NCI-H1436 treated with DMSO at 0.1 percent for 48 hours (cell line): ENCODE results near the gene CHAMP1.
A peak's percentile ranks its signal among the peaks of the same experiment; 100 is the strongest.

Source experiments
- DNase-seq: peaks from one replicate; lab custom pipeline; 2025; lab: John Stamatoyannopoulos, UW

CHAMP1 gene

GRCh38 chr13:114314074-114314912 is at the start of gene CHAMP1:
Gene CHAMP1, plus strand, starts transcription at chr13:114314503. Its CDS starts 9,340 bp downstream, at chr13:114323843.
- peak; percentile 64 for DNase-seq

DNA sequence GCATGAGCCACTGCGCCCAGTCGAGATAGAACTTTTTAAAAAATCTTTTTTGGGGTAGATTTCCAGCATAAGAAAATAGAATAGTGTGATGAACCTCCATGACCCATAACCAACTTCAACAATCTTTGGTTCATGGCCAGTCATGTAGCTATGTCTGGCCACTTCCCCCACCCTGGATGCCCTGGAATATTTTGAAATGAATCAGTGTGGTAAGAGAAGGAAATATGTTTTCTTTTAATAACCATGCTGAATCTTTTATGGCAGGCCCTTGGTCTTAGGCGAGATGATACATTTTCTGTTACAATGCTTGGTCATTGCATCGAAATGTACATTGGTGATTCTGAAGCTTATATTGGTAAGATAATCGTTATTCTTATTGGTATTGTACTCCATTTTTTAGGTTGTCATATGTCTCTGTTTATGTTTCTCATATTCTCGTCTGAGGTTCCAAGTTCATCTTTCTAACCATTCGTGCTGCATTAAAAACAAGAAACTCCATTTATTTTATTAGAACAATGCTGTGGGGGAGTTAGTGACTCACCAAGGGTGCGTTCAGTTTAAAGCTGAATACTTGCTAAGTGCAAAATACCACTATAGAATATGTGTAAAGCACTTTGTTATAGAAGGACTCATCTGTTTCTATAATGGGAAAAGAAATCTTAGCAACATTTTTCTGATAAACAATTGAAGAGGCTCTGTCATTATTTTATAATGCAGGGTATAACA is 49.3 kb upstream of the CHAMP1 start:
- no peak for DNase-seq

DNA sequence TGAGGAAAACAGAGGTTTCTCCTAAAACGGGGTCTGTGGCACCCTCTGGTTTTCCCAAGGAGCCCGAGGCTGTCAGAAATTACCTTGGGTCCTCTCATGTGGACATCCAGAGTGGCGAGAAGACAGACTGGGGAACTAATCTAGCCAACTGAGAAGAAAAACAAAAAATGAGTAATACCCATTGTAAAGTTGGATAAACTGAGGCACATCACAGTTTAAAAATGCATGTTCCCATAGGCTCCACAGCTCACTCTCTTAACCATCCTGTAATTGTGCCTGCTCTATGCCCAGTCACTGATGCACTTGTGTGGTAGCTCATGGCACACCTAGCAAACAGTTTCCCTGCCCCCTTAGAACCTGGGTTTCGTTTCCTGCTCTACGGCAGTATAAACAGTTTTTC is 48.1 kb upstream of the CHAMP1 start:
- no peak for DNase-seq

GRCh38 chr13:114268344-114269280 is 45.7 kb upstream of the CHAMP1 start:
- DNase-seq: peak; percentile 57

DNA sequence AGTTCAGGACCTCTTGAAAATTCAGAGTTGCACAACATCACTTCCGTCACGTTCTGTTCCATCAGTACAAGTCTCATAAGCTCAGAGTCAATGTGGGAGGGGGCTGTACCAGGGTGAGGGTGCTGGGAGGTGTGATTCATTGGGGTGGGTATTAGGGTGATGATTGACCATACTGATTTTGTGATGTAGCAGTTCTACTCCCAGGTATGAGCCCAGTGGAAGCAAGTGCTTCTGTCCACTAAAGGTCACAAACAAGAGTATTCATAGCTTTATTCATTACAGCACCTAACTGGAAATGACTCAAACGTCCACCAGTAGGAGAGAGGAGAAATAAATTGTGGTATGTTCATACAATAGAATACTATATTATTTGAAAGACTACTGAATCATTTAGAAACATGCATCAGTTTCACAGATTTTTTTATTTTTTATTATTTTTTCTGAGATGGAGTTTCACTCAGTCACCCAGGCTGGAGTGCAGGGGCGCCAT is 45.0 kb upstream of the CHAMP1 start:
- no peak for DNase-seq

DNA sequence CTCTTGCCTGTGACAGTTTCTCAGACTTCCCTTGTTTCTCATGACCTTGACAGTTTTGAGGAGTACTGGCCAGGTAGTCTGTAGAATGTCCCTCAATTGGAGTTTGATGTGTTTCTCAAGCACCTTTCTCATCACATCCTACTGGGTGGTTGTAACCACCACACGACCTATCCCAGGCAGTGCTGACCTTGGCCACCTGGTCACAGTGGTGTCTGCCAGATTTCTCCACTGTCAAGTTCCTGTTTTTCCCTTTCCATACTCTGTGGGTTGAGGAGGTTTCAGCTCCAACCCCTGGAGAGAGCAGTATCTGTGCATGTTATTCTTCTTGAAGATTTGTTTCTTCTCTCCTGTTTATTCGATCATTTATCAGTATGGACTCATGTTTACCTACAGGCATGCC is 41.3 kb upstream of the CHAMP1 start:
- no peak for DNase-seq

- DNase-seq: no peak
Observed at GRCh38 chr13:114275304-114275703, 39.0 kb upstream of the CHAMP1 start.

DNA sequence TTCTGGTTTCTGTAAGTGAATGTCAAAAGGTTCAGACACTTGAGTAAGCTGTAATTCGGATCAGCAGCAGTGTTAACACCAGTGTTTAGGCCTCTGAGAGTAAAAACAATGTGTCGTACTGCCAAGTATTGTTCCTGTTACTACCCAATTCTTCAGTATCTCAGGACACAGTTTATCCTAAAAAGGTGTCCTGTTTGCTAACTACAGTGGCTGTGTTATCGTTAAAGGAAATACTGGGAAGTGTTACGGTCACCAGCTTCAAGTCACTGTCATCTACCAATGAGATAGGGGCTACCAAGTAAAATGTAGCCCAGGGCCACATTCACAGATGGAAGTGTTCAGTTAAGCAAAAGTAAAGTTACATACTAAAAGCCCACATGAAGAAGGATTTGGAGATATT is 35.2 kb upstream of the CHAMP1 start:
- no peak for DNase-seq

DNA sequence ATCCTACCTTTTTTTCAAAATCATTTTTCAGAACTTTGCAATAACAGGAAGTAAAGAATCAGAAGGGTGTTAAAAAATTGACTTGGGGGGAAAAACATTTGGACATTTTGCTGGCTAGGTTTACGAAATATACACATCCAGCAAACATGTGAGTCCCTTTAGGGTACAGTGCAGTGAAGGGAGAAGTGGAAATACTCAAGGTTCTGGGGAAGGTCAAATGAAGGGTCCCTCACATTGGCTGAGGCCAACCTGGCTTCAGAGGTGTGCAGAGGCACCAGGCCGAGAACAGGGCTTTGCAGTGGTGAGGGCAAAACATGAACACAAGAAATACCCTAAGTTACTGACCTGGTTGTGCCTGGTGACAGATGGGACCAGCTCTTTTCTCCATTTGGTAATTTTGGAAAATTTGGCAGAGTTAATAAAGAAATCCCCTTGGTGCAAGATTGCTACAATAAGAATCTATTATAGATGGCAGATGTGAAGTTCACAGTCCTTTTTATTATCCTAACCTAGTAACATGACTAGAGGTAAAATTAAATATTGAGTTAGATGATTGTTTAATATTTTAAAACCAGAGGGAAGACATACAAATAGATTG is 34.4 kb upstream of the CHAMP1 start:
- DNase-seq: no peak

- DNase-seq: peak; percentile 15
Observed at GRCh38 chr13:114281351-114282040, 32.8 kb upstream of the CHAMP1 start, which contains the start of gene UPF3A. Gene UPF3A, plus strand, starts transcription at chr13:114281601. Its CDS starts 39 bp downstream, at chr13:114281640.

- no peak for DNase-seq
Observed at GRCh38 chr13:114282041-114282670, 32.1 kb upstream of the CHAMP1 start.

DNA sequence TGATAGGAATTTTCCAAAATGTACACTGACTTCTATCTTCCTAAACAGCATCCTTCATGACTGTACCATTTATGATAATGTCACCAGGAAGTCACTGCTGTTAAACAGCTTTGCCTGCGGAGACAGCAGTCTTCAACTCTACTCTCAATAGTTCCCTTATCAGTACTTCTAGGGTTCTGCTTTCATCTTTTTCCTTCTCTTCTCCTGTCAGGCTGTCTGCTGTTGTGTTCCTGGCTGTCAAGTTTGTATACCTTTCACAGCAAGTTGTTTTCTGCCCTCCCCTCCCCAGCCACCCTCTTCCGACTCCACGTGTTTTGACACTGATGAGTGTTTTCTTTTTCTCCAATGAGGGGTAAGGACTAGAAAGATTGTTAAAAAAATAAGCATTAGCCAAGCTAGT is 30.7 kb upstream of the CHAMP1 start:
- DNase-seq: no peak

DNA sequence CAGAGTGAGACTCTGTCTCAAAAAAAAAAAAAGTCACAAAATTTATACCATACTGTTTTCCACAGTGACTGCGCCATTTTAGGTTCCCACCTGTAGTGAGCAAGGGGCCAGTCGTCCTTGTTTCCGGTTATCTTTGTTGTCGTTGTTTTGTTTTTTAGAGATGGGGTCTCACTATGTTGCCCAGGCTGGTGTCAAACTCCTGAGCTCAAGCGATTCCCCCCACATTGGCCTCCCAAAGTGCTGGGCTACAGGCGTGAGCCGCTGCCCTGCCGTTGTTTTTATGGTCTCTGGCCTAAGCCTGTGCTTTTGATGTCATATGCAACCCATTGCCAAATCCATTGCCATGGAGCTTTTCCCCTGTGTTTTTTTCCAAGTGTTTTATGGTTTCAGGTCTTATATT is 29.6 kb upstream of the CHAMP1 start:
- no peak for DNase-seq

DNA sequence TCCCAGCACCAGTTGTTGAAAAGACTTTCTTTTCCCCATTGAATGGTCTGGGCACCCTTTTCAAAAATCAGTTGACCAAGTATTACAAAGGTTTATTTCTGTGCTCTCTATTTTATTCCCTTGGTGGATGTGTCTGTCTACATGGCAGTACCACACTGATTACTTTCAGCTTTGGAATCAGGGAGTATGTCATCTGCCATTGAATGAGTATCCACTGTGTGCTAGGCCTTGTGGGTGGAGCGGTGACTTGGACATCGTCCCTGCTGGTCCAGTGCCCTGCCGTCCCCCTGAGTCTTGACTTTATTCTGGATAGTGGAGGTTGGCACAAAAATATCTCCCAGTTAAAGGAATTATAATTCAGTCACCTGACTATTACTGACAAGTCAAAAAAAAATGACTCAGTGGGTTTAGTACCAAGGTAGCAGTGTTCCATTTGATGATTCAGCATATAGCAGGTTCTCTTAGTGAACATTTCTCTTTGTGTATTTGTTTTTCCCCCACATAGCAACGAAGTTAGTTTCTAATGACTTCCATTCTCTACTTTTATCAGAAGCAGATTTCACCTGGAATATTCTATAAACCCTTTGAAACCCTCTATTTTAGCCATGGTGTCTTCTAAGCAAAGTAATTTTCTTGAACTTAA is 29.0 kb upstream of the CHAMP1 start:
- DNase-seq: no peak

DNA sequence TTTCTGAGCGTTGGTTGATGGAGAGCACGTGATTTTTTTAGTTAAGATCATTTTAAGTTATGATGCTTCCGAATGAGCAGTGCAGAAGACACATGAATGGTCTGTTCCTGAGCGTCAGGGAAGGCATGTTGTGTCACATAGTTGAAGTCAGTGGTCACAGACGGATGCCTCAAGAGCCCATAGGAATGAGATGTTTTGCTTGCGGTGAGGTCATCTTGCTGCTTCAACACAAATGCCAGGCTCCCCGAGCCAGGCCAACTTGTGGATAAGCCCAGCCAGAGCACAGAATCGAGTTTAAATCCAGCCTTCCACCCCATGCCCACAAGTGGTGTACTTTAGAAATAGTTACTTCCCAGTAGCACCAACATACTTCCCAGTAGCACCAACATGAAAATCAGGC is 27.5 kb upstream of the CHAMP1 start:
- DNase-seq: no peak

DNA sequence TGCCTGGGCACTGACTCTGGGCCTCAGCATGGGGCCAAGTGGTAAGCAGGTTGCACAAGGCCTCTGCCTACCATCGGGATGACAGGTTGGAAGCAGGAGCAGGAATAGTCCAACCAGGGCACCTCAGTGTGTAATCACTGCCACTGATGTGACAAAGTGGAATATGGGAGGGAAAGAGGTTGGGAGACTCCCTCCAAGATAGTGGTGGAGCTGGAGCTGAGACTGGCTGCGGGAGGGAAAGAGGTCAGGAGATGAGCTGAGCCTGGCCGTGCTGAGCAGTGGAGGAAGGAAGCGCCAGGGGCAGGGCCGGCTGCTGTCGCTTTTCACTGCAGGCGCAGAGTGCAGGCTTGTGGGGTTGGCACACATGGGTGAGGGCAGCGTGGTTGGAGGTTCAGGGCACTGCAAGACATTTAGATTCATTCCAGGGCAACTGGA is 26.1 kb upstream of the CHAMP1 start:
- DNase-seq: no peak

- no peak for DNase-seq
Observed at GRCh38 chr13:114296448-114296847, 17.9 kb upstream of the CHAMP1 start.

DNA sequence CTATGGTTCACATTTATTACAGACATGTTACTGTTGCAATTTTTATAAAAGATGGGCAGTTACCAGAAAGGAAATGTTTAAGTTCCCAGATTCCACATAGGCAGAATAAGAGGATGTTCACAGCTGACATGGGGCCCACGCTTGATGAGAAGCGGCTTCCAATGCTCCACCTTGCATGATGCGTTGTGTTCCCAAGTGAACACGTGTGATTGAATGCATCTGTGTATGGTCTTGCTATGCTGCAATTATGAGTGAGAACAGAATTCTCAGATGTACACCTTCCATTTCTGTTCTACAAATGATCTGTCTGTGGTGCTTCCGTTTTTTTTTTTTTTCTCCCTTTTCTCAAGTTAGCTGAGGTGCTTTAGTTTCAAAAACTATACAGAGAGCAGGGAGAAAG is 17.4 kb upstream of the CHAMP1 start:
- no peak for DNase-seq

DNA sequence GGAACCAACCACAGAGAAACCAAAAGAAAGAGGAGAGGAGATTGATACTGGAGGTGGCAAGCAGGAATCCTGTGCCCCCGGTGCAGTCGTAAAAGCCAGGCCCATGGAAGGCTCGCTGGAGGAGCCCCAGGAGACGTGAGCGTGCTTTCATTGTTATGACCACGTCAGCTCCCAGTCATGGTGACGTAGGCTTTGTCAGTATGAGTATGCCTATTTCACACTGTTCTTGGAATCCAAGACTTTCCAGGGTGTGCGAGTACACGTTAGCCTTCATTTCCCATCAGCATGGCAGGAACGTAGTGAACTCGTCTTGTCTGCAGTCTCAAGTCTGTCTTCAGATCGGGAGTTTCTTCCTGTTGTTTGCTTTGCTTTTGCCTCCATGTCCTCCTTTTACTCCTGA is 15.4 kb upstream of the CHAMP1 start:
- DNase-seq: no peak
